CD4-positive, alpha-beta T cell (primary cell): Measurements from ENCODE around the gene NOD2. TPM values are rescaled to one million over a fixed set of nuclear protein-coding genes. Genes with fewer than 3 reads are reported as not detected.

ENCODE experiments used
- ATAC-seq: fragments of 200-7000 bp; cut with Tn5 transposase; one replicate; pipeline ENCODE4 v1.10.0; 2022; ENCODE audit warnings: mild to moderate bottlenecking; ENCODE audit not compliant: poor library complexity
- CTCF ChIA-PET: fragments of 350-600 bp; sonication (Branson Sonifier 250); formaldehyde crosslinking; loops from one replicate; lab custom pipeline; 2021; ENCODE audit warnings: antibody characterized with exemption, inconsistent platforms; lab: Charles Lee
- POLR2A ChIA-PET: fragments of 350-600 bp; sonication (Branson Sonifier 250); formaldehyde crosslinking; loops from one replicate; lab custom pipeline; 2021; ENCODE audit warnings: antibody characterized with exemption, inconsistent platforms; lab: Charles Lee
- DNase-seq, 14 experiments: peaks; one replicate each; pipeline ENCODE4 v3.0.0-alpha.2; 2013 to 2020; ENCODE audit warnings: mixed read lengths in 2 of 14
- H3K27ac ChIP-seq, 2 donors: one replicate each; pipeline versions ENCODE4 v1.5.1 to v1.7.0; 2013; ENCODE audit warnings: low read length in 2 of 2, low read depth in 1 of 2, mild to moderate bottlenecking in 1 of 2
- H3K27me3 ChIP-seq, 2 experiments: 1 replicate in 1 of 2; 2 replicates in 1 of 2; pipeline versions ENCODE4 v1.6.1 to v1.7.0; 2013; ENCODE audit warnings: low read length in 2 of 2, control low read depth in 1 of 2, mild to moderate bottlenecking in 1 of 2, moderate library complexity in 1 of 2; ENCODE audit not compliant: insufficient read depth in 2 of 2, control insufficient read depth in 1 of 2
- H3K36me3 ChIP-seq: one replicate; pipeline ENCODE4 v1.6.1; 2013; ENCODE audit warnings: low read length, control low read depth; ENCODE audit not compliant: insufficient read depth
- H3K4me1 ChIP-seq: one replicate; pipeline ENCODE4 v1.6.1; 2013; ENCODE audit warnings: low read length, control low read depth; ENCODE audit not compliant: insufficient read depth
- H3K4me3 ChIP-seq: one replicate; pipeline ENCODE4 v1.5.1; 2013; ENCODE audit warnings: mild to moderate bottlenecking, low read length, moderate library complexity
- H3K9me3 ChIP-seq, 2 experiments: 1 replicate in 1 of 2; 2 replicates in 1 of 2; pipeline versions ENCODE4 v1.6.1 to v1.7.0; 2013; ENCODE audit warnings: low read length in 2 of 2, mild to moderate bottlenecking in 2 of 2, control low read depth in 1 of 2, moderate library complexity in 1 of 2; ENCODE audit not compliant: control insufficient read depth in 1 of 2, insufficient read depth in 1 of 2
- H3K27ac Mint-ChIP-seq: one replicate; pipeline ENCODE4 v1.8.0; 2020; ENCODE audit warnings: mixed read lengths
- H3K27me3 Mint-ChIP-seq: one replicate; pipeline ENCODE4 v1.8.0; 2021; ENCODE audit warnings: mixed read lengths
- H3K36me3 Mint-ChIP-seq: one replicate; pipeline ENCODE4 v1.8.0; 2021; ENCODE audit warnings: low read depth, mixed read lengths
- H3K4me1 Mint-ChIP-seq: one replicate; pipeline ENCODE4 v1.8.0; 2021; ENCODE audit warnings: low read depth, mixed read lengths
- H3K4me3 Mint-ChIP-seq: one replicate; pipeline ENCODE4 v1.8.0; 2020; ENCODE audit warnings: mild to moderate bottlenecking, mixed read lengths
- H3K9me3 Mint-ChIP-seq: one replicate; pipeline ENCODE4 v1.8.0; 2020; ENCODE audit warnings: mixed read lengths
- intact Hi-C, 2 experiments: fragments of 100-400 bp; cut with DNase I in 1 of 2; cut with micrococcal nuclease in 1 of 2; formaldehyde crosslinking; loops; one replicate each; pipeline versions ENCODE4 v1.15.1 to v1.9.0; 2023 to 2025; cut with DNase I, micrococcal nuclease
- total RNA-seq, 174 experiments: library from RNA in 2 of 174; stranded (reverse) in 2 of 174; gene quantifications; one replicate each; pipeline ENCODE4 v1.2.3 and lab custom pipeline; 2021 to 2026
- TF ChIP-seq, protein P1 (sequence below): fragments of 200-600 bp; IDR thresholded peaks from one replicate; pipeline ENCODE4 v1.8.0; 2022; ENCODE audit warnings: antibody characterized with exemption, mild to moderate bottlenecking

NOD2 gene
- total RNA-seq, 2 experiments from 2014 or later, result 4.5 to 5.3 TPM

DNA sequence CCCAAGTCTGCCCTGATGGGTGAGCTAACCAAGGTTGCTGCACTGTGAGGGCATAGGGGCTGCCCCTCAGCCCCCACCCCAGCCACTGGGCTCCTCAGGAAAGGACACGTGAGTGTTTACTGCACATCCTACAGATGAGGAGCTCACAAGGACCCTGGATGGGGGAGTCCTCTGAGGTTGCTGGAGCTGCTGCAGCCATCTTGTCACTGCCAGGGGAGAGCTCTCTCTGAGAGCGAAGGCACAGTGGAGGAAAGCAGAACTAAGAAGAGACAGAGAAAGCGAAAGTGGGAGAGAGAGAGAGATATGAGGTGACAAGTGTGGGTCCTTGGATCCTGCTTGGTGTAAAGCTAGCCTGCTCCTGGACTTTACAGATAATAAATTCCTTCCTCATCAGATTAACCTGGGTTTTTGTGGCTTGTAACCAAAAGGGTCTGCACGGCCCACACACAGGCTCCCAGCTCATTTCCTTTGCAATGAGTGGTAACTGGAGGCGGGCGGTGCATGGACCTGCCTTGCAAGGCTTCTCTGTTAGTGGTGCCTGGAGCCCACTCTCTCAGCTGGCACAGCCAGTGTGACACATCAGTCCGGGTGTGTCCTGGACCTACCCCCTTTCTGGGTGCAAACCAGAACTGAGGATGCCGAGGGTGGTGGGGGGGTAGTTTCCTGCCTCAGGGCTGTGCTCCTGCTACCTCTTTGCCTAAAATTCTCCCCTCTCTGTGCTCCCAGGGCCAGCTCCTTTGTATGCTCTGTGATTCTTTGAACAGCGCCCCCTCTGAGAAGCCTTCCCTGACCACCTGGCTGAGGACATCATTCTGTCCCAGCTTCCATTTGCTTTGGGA is 26.5 kb upstream of the NOD2 start:
- H3K9me3 ChIP-seq, result peaks cover 4 to 7% of the 10 kb centered on the region in 2 experiments
- peak; percentile 65 for ATAC-seq
- Mint-ChIP-seq H3K4me3 (peak overlapping the region; percentile 75), H3K4me1 (peaks cover 52% of the 10 kb centered on the region), H3K27ac (peak overlapping the region; percentile 78), H3K27me3 (no peaks in the 10 kb centered on the region), H3K36me3 (peaks cover 43% of the 10 kb centered on the region), H3K9me3 (peaks cover 4% of the 10 kb centered on the region)
- TF ChIP-seq, protein P1, sequence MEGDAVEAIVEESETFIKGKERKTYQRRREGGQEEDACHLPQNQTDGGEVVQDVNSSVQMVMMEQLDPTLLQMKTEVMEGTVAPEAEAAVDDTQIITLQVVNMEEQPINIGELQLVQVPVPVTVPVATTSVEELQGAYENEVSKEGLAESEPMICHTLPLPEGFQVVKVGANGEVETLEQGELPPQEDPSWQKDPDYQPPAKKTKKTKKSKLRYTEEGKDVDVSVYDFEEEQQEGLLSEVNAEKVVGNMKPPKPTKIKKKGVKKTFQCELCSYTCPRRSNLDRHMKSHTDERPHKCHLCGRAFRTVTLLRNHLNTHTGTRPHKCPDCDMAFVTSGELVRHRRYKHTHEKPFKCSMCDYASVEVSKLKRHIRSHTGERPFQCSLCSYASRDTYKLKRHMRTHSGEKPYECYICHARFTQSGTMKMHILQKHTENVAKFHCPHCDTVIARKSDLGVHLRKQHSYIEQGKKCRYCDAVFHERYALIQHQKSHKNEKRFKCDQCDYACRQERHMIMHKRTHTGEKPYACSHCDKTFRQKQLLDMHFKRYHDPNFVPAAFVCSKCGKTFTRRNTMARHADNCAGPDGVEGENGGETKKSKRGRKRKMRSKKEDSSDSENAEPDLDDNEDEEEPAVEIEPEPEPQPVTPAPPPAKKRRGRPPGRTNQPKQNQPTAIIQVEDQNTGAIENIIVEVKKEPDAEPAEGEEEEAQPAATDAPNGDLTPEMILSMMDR, result no peak
- H3K4me3 ChIP-seq, result peak overlapping the region; percentile 35
- H3K4me1 ChIP-seq, result peaks cover 39% of the 10 kb centered on the region
- peaks cover 28% of the 10 kb centered on the region for H3K36me3 ChIP-seq
- CTCF ChIA-PET, result interaction anchor here (0.7 to 7.5 kb wide), 14 partner anchors 10 to 599 kb away, joined by 3 to 62 read pairs (median 4); partner anchors contain the start of gene SNX20
- peak in 11 of 14 experiments; percentile 22 to 74 (median 49) for DNase-seq
- no peaks in the 10 kb centered on the region for H3K27me3 ChIP-seq
- peak overlapping the region; percentile 45 to 68 for H3K27ac ChIP-seq
- intact Hi-C loops, result loop anchor here (2.0 to 10.0 kb wide), 7 partner anchors 16 to 642 kb away; partner anchors contain the start of genes ADCY7 (in 1 of the 2) and CNEP1R1 (in 1 of the 2)
- POLR2A ChIA-PET, result interaction anchor here (0.7 to 12.3 kb wide), 17 partner anchors 13 to 642 kb away, joined by 3 to 174 read pairs (median 4); partner anchors contain the start of genes BRD7, CNEP1R1, CYLD and SNX20

DNA sequence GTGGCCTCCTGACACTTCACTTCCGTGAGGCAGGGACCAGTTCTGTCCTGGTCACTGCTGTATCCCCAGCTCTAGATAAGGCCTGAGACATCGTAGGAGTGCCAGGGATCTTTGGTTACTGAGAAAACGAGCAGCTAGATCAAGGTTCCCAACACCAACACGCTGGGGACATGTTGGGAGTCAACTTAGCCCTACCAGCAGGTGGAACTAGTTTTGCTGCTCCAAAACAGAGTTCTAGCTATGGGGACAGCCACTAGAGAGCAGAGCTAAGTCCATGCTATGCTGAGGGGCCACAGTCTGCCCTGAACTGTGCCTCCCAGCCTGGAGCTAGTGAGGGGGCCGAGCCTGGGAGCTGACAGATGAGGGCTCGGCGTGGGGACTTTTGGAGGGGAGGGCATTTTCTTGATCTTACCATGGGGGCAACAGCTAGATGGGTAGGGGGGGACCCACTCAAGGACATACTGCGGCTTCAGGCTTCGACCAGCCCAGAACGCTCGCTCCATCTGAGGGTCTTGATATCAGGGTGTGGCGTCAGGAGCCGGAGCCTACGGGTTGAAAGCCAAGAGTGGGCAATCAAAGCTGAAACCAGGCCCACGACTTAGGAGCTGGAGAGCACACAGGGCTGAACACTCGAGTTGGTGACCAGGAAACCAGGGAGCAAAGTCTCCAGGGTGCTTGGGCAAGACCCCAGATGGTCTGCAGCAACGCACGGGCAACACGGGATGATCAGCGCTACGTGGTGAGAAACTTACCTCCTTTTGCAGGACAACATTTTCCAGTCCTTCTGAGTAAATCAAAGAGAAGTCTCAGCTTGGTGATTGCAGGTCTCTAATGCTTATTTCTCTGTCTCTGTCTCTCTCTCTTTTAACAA is 25.7 kb upstream of the NOD2 start:
- Mint-ChIP-seq H3K4me1 (peaks cover 53% of the 10 kb centered on the region), H3K27ac (peak overlapping the region; percentile 78), H3K4me3 (peak overlapping the region; percentile 75), H3K36me3 (peaks cover 52% of the 10 kb centered on the region), H3K27me3 (no peaks in the 10 kb centered on the region), H3K9me3 (peaks cover 4% of the 10 kb centered on the region)
- no peaks in the 10 kb centered on the region for H3K27me3 ChIP-seq
- ChIA-PET POLR2A (interaction anchor here (0.7 to 12.3 kb wide), 17 partner anchors 13 to 643 kb away, joined by 3 to 174 read pairs (median 5); partner anchors contain the start of genes BRD7, CNEP1R1, CYLD and SNX20), CTCF (interaction anchor here (0.6 to 7.5 kb wide), 13 partner anchors 10 to 600 kb away, joined by 3 to 62 read pairs (median 4); partner anchors contain the start of gene SNX20)
- DNase-seq (peak in 4 of 14 experiments; percentile 25 to 51 (median 38)), ATAC-seq (peak; percentile 30)
- H3K36me3 ChIP-seq, result peaks cover 37% of the 10 kb centered on the region
- peaks cover 10 to 12% of the 10 kb centered on the region in 2 experiments for H3K9me3 ChIP-seq
- intact Hi-C loops, result loop anchor here (2.0 to 10.0 kb wide), 8 partner anchors 15 to 643 kb away; partner anchors contain the start of genes ADCY7 (in 1 of the 2) and CNEP1R1 (in 1 of the 2)
- H3K4me3 ChIP-seq, result no peak overlapping the region
- peaks cover 39% of the 10 kb centered on the region for H3K4me1 ChIP-seq
- H3K27ac ChIP-seq, result peak overlapping the region; percentile 55 to 68
- TF ChIP-seq, protein P1, result peak; percentile 21
